Measurements from ENCODE around the gene BRSK2. TPM values are rescaled to one million over a fixed set of nuclear protein-coding genes. Genes with fewer than 3 reads are reported as not detected.

Gene BRSK2
- polyA plus RNA-seq, 1 of the 3 experiments (the other 2 are of a cell fraction): 0.64 TPM

- Histone ChIP-seq H3F3A (replicated peaks; ENCODE audit: insufficient read depth) (peaks cover 5% of the 10 kb centered on the region), H3K27me3 (ENCODE audit: insufficient read depth) (no peaks in the 10 kb centered on the region), H3K9ac (no peak overlapping the region), H3K4me2 (no peak overlapping the region), H4K20me1 (ENCODE audit: insufficient read depth) (peaks cover 51% of the 10 kb centered on the region), H3K27ac (ENCODE audit: low read depth in 2 of 2, low read length in 1 of 2) (no peak overlapping the region), H3K4me1 (ENCODE audit: control insufficient read depth in 1 of 2, insufficient read depth in 2 of 2, low read depth in 1 of 2, low read length in 1 of 2) (peaks cover 0 to 28% of the 10 kb centered on the region in 2 experiments; a peak in 1 of 4 replicates), H3K9me3 (0 out of 2 replicates have a peak, but pooled peaks cover 5% of the 10 kb centered on the region), H3K4me3 (ENCODE audit: low read depth in 2 of 2, low read length in 1 of 2) (no peak overlapping the region), H3K36me3 (replicated peaks in 1 of 2; ENCODE audit: control insufficient read depth in 1 of 2, insufficient read depth in 2 of 2, low read length in 1 of 2) (peaks cover 0 to 4% of the 10 kb centered on the region in 2 experiments), H3K79me2 (ENCODE audit: insufficient read depth) (peaks cover 76% of the 10 kb centered on the region), H3K9me2 (no peaks in the 10 kb centered on the region), H2AFZ (ENCODE audit: low read depth) (no peak overlapping the region)
- no peak for DNase-seq
- no peak for TF ChIP-seq GATA2 (CRISPR knock-in tag; IDR thresholded peaks at IDR 0.05)
- no peak for TF ChIP-seq FOXM1 (IDR thresholded peaks at IDR 0.05; ENCODE audit: low read depth)
- no peak for TF ChIP-seq NFIC (IDR thresholded peaks at IDR 0.05; ENCODE audit: borderline replicate concordance)
- no peak for TF ChIP-seq SMC3 (IDR thresholded peaks at IDR 0.05; ENCODE audit: low read depth, low read length)
- TF ChIP-seq MEF2A (IDR thresholded peaks at IDR 0.05; ENCODE audit: borderline replicate concordance, low read depth): no peak
- TF ChIP-seq USF2 (IDR thresholded peaks at IDR 0.05; ENCODE audit: borderline replicate concordance, low read depth, low read length): no peak
- TF ChIP-seq NRF1 (IDR thresholded peaks at IDR 0.05; ENCODE audit: low read depth, low read length): no peak
- TF ChIP-seq SIN3A (IDR thresholded peaks at IDR 0.05; ENCODE audit: borderline replicate concordance, low read depth, low read length): no peak
- no peak for TF ChIP-seq RXRA (IDR thresholded peaks at IDR 0.05; ENCODE audit: borderline replicate concordance, low read depth)
- TF ChIP-seq, protein P1, sequence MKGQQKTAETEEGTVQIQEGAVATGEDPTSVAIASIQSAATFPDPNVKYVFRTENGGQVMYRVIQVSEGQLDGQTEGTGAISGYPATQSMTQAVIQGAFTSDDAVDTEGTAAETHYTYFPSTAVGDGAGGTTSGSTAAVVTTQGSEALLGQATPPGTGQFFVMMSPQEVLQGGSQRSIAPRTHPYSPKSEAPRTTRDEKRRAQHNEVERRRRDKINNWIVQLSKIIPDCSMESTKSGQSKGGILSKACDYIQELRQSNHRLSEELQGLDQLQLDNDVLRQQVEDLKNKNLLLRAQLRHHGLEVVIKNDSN (IDR thresholded peaks at IDR 0.05; ENCODE audit: borderline replicate concordance, low read depth): no peak
- TF ChIP-seq CHD2 (IDR thresholded peaks at IDR 0.05; ENCODE audit: low read length, partially characterized antibody): no peak
- TF ChIP-seq FOXJ3 (CRISPR knock-in tag; IDR thresholded peaks at IDR 0.05): no peak
- TF ChIP-seq EZH2phosphoT487 (IDR thresholded peaks at IDR 0.05; ENCODE audit: borderline replicate concordance, low read depth): no peak
- TF ChIP-seq YY1 (IDR thresholded peaks at IDR 0.05; ENCODE audit: low read depth): no peak
- no peak for TF ChIP-seq TCF12 (IDR thresholded peaks at IDR 0.05)
- no peak for TF ChIP-seq RCOR1 (IDR thresholded peaks at IDR 0.05; ENCODE audit: low read length)
- TF ChIP-seq, protein P2, sequence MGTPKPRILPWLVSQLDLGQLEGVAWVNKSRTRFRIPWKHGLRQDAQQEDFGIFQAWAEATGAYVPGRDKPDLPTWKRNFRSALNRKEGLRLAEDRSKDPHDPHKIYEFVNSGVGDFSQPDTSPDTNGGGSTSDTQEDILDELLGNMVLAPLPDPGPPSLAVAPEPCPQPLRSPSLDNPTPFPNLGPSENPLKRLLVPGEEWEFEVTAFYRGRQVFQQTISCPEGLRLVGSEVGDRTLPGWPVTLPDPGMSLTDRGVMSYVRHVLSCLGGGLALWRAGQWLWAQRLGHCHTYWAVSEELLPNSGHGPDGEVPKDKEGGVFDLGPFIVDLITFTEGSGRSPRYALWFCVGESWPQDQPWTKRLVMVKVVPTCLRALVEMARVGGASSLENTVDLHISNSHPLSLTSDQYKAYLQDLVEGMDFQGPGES (IDR thresholded peaks at IDR 0.05; ENCODE audit: low read depth, low read length): no peak
- no peak for TF ChIP-seq TEAD4 (IDR thresholded peaks at IDR 0.05; ENCODE audit: borderline replicate concordance, insufficient read depth)
- TF ChIP-seq CTCF (IDR thresholded peaks at IDR 0.05): no peak
- no peak for TF ChIP-seq MAX (IDR thresholded peaks at IDR 0.05; ENCODE audit: low read depth)
- WGBS (ENCODE audit: low lambda C conversion rate): 96% methylated on average over 13 of the region's 13 CpGs
- CTCF ChIA-PET: interaction anchor here (1.5 to 2.3 kb wide), 2 partner anchors 17 to 40 kb away, joined by 4 to 8 read pairs; no protein-coding TSS in a partner anchor
- POLR2A ChIA-PET: no interaction called here
Measured at GRCh38 chr11:1498262-1498661, 108.5 kb downstream of the BRSK2 start.
